Natural killer cell (primary cell): ENCODE data around the gene AVP. TPM values are rescaled to one million over a fixed set of nuclear protein-coding genes. Genes with fewer than 3 reads are reported as not detected.

Source experiments
- ATAC-seq, 3 donors: fragments of 150-1000 bp in 2 of 3; fragments of 200-7000 bp in 1 of 3; cut with Tn5 transposase; 1 replicate in 1 of 3; 2 replicates in 2 of 3; pipeline ENCODE4 v1.10.0; 2021; ENCODE audit warnings: mild to moderate bottlenecking in 2 of 3, moderate library complexity in 2 of 3
- DNase-seq, 2 donors: peaks; one replicate each; pipeline versions ENCODE4 v3.0.0 to v3.0.0-alpha.2; 2013 to 2021; ENCODE audit warnings: mixed read lengths in 1 of 2
- H3K27ac ChIP-seq: one replicate; pipeline ENCODE4 v1.5.1; 2013; ENCODE audit warnings: mild to moderate bottlenecking, low read length
- H3K27me3 ChIP-seq: one replicate; pipeline ENCODE4 v1.6.1; 2013; ENCODE audit warnings: low read length; ENCODE audit not compliant: control insufficient read depth, insufficient read depth
- H3K36me3 ChIP-seq: one replicate; pipeline ENCODE4 v1.6.1; 2013; ENCODE audit warnings: low read length; ENCODE audit not compliant: control insufficient read depth, insufficient read depth
- H3K4me1 ChIP-seq: one replicate; pipeline ENCODE4 v1.6.1; 2013; ENCODE audit warnings: low read length; ENCODE audit not compliant: control insufficient read depth, insufficient read depth
- H3K4me3 ChIP-seq: one replicate; pipeline ENCODE4 v1.5.1; 2013; ENCODE audit warnings: low read length
- H3K9me3 ChIP-seq: one replicate; pipeline ENCODE4 v1.6.1; 2013; ENCODE audit warnings: low read length; ENCODE audit not compliant: control insufficient read depth, insufficient read depth
- H3K27ac Mint-ChIP-seq, 2 donors: one replicate each; pipeline ENCODE4 v1.8.0; 2022; ENCODE audit warnings: mild to moderate bottlenecking in 2 of 2, mixed read lengths in 2 of 2, moderate library complexity in 1 of 2
- H3K27me3 Mint-ChIP-seq, 2 donors: one replicate each; pipeline ENCODE4 v1.8.0; 2022; ENCODE audit warnings: low read depth in 2 of 2, mixed read lengths in 2 of 2
- H3K36me3 Mint-ChIP-seq: one replicate; pipeline ENCODE4 v1.8.0; 2022; ENCODE audit warnings: mixed read lengths
- H3K4me1 Mint-ChIP-seq, 2 donors: one replicate each; pipeline ENCODE4 v1.8.0; 2022; ENCODE audit warnings: mixed read lengths in 2 of 2
- H3K4me3 Mint-ChIP-seq: one replicate; pipeline ENCODE4 v1.8.0; 2022; ENCODE audit warnings: mild to moderate bottlenecking, moderate library complexity, mixed read lengths
- H3K9me3 Mint-ChIP-seq, 2 donors: one replicate each; pipeline ENCODE4 v1.8.0; 2022; ENCODE audit warnings: mixed read lengths in 2 of 2
- WGBS: methylation state at CpG from one replicate; pipeline ENCODE4 v1.1.7; 2013; ENCODE audit warnings: missing lambda C conversion rate; ENCODE audit not compliant: insufficient coverage; 5-methylcytosine and 5-hydroxymethylcytosine counted together
- intact Hi-C: fragments of 100-400 bp; cut with micrococcal nuclease; formaldehyde crosslinking; loops from one replicate; pipeline ENCODE4 v1.14.2; 2022
- total RNA-seq, 4 donors: library from RNA; stranded (reverse); fragments of 120-200 nt in 1 of 4; gene quantifications; one replicate each; pipeline versions ENCODE4 v1.2.3 to v1.2.4, GENCODE V29; 2013 to 2022
- TF ChIP-seq, protein P1 (sequence below): fragments of 200-600 bp; IDR thresholded peaks from one replicate; pipeline ENCODE4 v1.8.0; 2022; ENCODE audit warnings: antibody characterized with exemption

The AVP gene
- total RNA-seq, 3 donors from 2014 or later (not counting 1 experiment from before 2014, with no cell fraction given), result not detected

- Histone ChIP-seq H3K4me1 (peaks cover 14% of the 10 kb centered on the region), H3K4me3 (no peak overlapping the region), H3K27me3 (peaks cover 8% of the 10 kb centered on the region), H3K27ac (no peak overlapping the region), H3K36me3 (no peaks in the 10 kb centered on the region), H3K9me3 (no peaks in the 10 kb centered on the region)
- H3K4me3 Mint-ChIP-seq, result peak overlapping the region; percentile 89
- intact Hi-C loops, result no loop called here
- no peaks in the 10 kb centered on the region for H3K9me3 Mint-ChIP-seq
- TF ChIP-seq, protein P1, sequence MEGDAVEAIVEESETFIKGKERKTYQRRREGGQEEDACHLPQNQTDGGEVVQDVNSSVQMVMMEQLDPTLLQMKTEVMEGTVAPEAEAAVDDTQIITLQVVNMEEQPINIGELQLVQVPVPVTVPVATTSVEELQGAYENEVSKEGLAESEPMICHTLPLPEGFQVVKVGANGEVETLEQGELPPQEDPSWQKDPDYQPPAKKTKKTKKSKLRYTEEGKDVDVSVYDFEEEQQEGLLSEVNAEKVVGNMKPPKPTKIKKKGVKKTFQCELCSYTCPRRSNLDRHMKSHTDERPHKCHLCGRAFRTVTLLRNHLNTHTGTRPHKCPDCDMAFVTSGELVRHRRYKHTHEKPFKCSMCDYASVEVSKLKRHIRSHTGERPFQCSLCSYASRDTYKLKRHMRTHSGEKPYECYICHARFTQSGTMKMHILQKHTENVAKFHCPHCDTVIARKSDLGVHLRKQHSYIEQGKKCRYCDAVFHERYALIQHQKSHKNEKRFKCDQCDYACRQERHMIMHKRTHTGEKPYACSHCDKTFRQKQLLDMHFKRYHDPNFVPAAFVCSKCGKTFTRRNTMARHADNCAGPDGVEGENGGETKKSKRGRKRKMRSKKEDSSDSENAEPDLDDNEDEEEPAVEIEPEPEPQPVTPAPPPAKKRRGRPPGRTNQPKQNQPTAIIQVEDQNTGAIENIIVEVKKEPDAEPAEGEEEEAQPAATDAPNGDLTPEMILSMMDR, result no peak
- peaks cover 9 to 17% of the 10 kb centered on the region in 2 donors for H3K4me1 Mint-ChIP-seq
- H3K27ac Mint-ChIP-seq, result peak overlapping the region; percentile 5 to 25
- ATAC-seq (no peak), DNase-seq (no peak)
- H3K27me3 Mint-ChIP-seq, result peaks cover 8 to 14% of the 10 kb centered on the region in 2 donors
- 83% methylated on average over 4 of the region's 4 CpGs for WGBS
- no peaks in the 10 kb centered on the region for H3K36me3 Mint-ChIP-seq
Observed at GRCh38 chr20:3070725-3071124, 13.8 kb downstream of the AVP start.

DNA sequence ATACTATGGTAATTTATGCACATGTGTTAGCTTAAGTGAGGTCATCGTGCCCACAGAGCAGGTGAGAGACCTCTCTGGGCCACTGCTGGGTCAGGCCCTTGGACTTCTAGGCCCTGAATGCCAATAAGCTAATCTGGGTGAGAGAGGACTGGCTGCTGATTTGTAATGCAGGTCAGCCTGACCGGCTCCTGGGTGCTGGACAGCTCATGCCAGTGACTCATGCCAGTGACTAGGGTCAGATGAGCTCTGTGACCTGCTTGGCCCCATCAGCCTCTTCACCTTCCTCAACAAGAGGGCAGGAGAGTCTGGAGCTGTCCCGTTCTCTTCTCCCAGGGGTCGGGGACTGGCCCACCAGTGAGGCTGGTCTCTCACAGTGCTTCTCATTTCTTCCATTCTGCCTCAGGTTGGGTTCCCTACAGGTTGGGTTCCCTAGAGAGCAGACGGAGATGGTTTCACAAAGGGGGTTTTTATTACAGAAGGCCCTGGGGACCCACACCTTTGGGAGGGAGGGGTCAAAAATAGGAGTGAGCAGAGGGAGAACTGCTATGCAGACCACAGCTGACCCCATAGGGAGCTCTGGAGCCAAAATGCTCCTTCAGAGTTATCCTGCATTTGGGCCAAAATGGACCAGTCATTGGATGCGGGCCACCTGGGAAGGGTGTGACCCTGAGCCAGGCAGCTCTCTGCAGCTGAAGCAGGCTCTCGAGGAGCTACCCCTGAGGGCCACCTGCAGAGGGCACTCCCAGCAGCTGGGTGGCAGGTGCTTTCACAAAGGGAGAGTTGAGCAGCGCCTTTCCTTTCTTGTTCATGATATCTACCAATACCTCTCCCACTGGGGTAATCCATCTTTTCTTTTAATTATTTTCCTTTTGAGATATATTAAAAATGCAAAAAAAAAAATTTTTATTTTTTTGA lies 15.3 kb downstream of the AVP start:
- Mint-ChIP-seq H3K27ac (no peak overlapping the region), H3K36me3 (no peaks in the 10 kb centered on the region), H3K4me3 (no peak overlapping the region), H3K27me3 (peaks cover 8 to 9% of the 10 kb centered on the region in 2 donors), H3K4me1 (peaks cover 9 to 17% of the 10 kb centered on the region in 2 donors), H3K9me3 (no peaks in the 10 kb centered on the region)
- DNase-seq, result peak in 1 of 2 donors; percentile 71
- intact Hi-C loops, result no loop called here
- Histone ChIP-seq H3K27me3 (peaks cover 8% of the 10 kb centered on the region), H3K4me3 (no peak overlapping the region), H3K9me3 (no peaks in the 10 kb centered on the region), H3K4me1 (peaks cover 14% of the 10 kb centered on the region), H3K27ac (no peak overlapping the region), H3K36me3 (no peaks in the 10 kb centered on the region)
- WGBS, result 80% methylated on average over 7 of the region's 8 CpGs
- TF ChIP-seq, protein P1, result no peak
- ATAC-seq, result no peak

- Histone ChIP-seq H3K4me1 (peaks cover 14% of the 10 kb centered on the region), H3K4me3 (no peak overlapping the region), H3K36me3 (no peaks in the 10 kb centered on the region), H3K27ac (no peak overlapping the region), H3K9me3 (no peaks in the 10 kb centered on the region), H3K27me3 (peaks cover 8% of the 10 kb centered on the region)
- Mint-ChIP-seq H3K4me1 (peaks cover 9 to 17% of the 10 kb centered on the region in 2 donors), H3K4me3 (no peak overlapping the region), H3K36me3 (no peaks in the 10 kb centered on the region), H3K9me3 (no peaks in the 10 kb centered on the region), H3K27ac (no peak overlapping the region), H3K27me3 (peaks cover 8 to 9% of the 10 kb centered on the region in 2 donors)
- ATAC-seq (no peak), DNase-seq (no peak)
- WGBS, result 73% methylated on average over 8 of the region's 8 CpGs
- TF ChIP-seq, protein P1, result no peak
- intact Hi-C loops, result no loop called here
Observed at GRCh38 chr20:3068075-3068474, 16.4 kb downstream of the AVP start.
